ENCODE results near the gene GLIS1. TPM values are rescaled to one million over a fixed set of nuclear protein-coding genes. Genes with fewer than 3 reads are reported as not detected.
"Not testable (repeated sequence)": the region's sequence is repeated elsewhere in the genome, so short reads cannot be mapped to it uniquely, and the experiment has no call there.

Gene GLIS1
- total RNA-seq, 1 experiment from 2014 or later, result 0.42 TPM

DNA sequence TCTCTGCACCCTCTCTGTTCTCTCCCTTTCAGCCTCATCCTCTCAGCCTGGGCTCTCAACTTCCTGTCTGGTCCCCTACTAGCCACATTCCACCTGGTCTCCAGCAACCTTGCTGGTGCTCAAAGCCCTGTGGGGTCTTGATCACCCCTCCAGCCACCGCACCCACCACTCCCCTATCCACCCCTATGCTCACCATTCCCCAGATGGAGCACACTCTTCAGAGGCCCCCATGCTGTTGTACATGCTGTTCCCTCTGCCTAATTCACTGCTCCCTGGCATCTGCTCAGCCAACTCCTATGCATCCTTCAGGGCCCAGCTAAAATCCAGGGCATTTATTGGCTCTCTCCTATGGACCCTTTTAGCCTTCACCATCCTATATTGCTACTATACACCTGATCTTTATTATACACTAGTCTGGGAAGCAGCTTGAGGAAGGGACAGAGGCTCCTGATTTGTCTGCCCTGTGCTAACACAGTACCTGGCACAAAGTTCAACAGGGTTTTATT lies 81.0 kb downstream of the GLIS1 start:
- Histone ChIP-seq H3K4me3 (ENCODE audit: insufficient read depth, low read depth, low read length) (no peak overlapping the region), H3K27me3 (ENCODE audit: control insufficient read depth, insufficient read depth, low read length) (no peaks in the 10 kb centered on the region), H3K36me3 (replicated peaks; ENCODE audit: control insufficient read depth, insufficient read depth, low read length) (no peaks in the 10 kb centered on the region)
- DNase-seq, result no peak

DNA sequence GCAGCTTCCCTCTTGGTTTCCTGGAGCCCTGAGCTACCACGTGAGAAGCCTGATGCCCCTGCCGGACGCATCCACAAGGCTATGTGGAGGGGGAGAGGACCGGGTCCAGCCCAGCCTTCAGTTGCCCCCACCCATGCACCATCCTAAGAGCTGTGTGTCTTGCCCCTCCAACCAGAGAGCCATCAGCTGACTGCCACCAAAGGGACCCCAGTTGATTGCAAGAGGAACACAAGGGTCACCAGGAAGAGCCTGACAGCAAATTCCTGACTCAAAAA lies 81.5 kb downstream of the GLIS1 start:
- H3K4me3 ChIP-seq (ENCODE audit: insufficient read depth, low read depth, low read length), result no peak overlapping the region
- H3K27me3 ChIP-seq (ENCODE audit: control insufficient read depth, insufficient read depth, low read length), result no peaks in the 10 kb centered on the region
- no peak for DNase-seq
- H3K36me3 ChIP-seq (replicated peaks; ENCODE audit: control insufficient read depth, insufficient read depth, low read length), result no peaks in the 10 kb centered on the region

DNA sequence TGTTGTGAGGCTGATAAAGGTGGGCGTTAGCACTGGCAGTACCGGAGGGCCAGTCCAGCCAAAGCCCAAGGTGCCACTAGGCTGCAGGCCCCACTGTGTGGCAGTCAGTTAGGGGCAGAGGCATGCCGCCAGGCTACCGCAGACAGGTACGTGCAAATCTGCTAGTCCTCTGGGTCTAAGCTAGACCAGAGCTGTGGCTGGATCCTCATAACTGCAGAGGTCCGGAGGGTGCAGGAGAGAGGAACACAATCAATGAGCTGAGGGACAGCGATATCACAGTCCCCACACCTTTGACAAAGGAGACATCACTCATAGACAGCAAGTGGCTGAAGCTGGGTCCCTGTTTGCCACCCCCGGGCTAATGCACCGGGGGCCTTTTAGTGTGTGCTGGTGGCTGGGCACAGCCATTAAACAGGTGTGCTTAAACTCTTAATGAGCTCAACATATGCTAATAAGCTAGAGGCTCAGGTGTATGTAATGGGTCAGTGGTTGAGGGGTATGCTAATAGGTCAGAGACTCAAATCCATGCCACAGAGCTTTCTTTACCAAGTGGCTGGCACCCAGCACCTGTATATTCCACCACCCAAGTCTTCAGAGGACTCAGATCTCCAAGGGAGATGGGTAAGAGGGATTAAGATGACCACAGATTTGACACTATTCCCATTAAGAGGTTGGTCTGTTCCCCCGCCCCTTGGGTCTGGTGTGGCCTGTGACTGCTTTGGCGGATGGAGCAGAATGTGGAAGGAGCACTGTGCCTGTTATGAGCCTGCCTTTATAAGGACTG lies 82.0 kb downstream of the GLIS1 start:
- Histone ChIP-seq H3K27me3 (ENCODE audit: control insufficient read depth, insufficient read depth, low read length) (no peaks in the 10 kb centered on the region; the same call in 1 of the 2 replicates), H3K4me3 (ENCODE audit: insufficient read depth, low read depth, low read length) (no peak overlapping the region), H3K36me3 (replicated peaks; ENCODE audit: control insufficient read depth, insufficient read depth, low read length) (no peaks in the 10 kb centered on the region)
- DNase-seq, result no peak

DNA sequence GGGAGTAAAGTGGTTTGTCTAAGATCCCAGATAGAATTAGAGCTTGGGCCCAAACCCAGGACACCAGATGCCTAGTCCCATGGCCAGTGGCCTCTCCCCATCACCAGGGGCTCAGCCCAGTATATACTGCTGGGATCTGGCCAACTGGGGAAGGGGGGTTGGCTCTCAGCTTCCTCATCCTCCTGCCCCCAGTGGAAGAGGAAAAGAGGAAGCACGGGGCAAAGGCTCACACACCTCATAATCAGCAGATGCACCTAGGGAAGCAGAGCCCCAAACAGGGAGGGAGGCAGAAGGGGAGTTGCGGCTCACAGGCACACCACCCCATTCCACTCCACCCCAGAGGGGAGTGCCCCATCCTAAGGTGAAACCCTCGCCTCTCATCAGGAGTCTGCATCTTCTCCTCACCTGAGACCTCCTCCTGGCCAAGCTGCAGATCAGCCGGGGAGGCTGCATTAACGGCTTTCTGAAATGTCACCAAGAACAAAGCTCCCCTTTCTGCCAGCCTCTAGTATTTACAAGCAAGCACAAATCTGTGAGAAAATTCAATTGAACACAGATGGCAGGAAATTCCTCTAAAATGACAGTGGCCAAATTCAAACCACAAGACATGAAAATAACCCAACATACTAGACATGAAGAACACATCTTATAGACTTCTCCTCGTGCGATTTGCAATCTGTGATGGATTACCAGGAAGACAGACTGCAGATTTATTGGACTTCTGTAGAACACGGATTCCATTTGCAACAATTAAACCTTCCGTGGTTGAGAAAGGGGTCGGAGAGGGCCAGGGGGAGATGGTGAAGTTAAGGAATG lies 82.8 kb downstream of the GLIS1 start:
- no peaks in the 10 kb centered on the region for H3K36me3 ChIP-seq (replicated peaks; ENCODE audit: control insufficient read depth, insufficient read depth, low read length)
- no peaks in the 10 kb centered on the region; the same call in 1 of the 2 replicates for H3K27me3 ChIP-seq (ENCODE audit: control insufficient read depth, insufficient read depth, low read length)
- no peak for DNase-seq
- no peak overlapping the region for H3K4me3 ChIP-seq (ENCODE audit: insufficient read depth, low read depth, low read length)

DNA sequence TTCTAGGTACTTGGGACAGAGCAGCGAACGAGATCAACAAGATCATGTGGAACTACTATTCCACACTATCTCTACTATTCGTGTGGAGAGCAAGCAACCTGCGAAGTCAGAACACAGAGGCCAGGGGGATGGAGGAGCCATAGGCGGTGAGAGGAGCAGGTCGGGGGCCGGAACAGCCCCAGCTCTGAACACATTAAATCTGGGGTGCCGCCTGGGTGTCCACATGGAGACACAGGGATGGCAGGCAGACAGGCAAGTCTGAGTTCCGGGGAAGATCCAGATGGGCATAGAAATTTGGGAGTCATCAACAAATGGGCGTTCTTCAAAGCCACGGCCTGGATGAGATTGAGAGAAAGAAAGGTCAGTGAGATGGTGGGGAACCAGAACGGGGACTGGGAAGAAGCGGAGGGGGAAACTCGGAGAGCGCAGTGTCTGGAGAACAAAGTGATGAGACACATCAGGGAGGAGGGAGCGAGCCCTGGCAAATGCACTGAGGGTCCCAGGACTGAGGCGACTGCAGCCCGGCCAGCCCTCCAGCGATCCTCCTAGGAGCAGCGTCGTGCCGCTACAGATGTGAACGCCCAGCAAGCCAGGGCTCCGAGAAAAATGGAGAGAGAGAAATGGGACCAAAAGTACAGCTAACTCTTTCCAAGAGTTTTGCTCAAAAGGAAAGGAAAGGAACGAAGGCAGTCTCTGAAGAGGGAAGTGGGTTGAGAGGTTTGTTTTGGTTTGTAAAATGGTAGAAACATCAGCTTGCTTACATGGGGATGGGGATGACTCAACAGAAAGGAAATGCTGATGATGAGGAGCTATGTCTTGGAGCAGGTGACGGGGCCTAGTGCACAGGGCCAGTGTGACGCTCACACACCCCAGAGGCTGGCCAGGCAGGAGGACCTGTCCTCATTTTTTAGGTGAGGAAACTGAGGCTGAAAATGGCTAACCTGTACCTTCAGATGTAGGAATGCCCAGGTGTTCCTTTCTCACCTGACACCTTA lies 84.5 kb downstream of the GLIS1 start:
- no peaks in the 10 kb centered on the region; the same call in 1 of the 2 replicates for H3K27me3 ChIP-seq (ENCODE audit: control insufficient read depth, insufficient read depth, low read length)
- peak; percentile 43 for DNase-seq
- no peak overlapping the region for H3K4me3 ChIP-seq (ENCODE audit: insufficient read depth, low read depth, low read length)
- H3K36me3 ChIP-seq (replicated peaks; ENCODE audit: control insufficient read depth, insufficient read depth, low read length), result no peaks in the 10 kb centered on the region

DNA sequence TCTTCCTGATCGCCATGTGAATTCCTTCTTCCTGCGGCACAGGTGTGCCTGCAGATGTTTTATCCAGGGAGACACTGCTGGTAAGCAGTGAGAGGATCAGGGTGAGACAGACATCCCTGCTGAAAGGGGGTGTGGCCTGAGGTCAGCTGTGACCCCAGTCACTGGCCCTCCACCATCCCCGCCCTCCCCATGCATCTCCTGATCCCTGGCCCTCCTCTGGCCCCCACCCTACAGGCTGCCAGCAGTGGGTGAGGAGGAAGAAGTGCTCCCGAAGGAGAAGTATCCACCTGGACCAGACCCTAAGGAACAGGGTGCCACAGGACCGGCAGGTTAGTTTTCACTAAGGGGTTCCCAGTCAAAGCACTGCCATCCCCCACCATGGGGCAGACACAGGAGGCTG lies 85.3 kb downstream of the GLIS1 start:
- Histone ChIP-seq H3K36me3 (replicated peaks; ENCODE audit: control insufficient read depth, insufficient read depth, low read length) (no peaks in the 10 kb centered on the region), H3K4me3 (ENCODE audit: insufficient read depth, low read depth, low read length) (no peak overlapping the region), H3K27me3 (ENCODE audit: control insufficient read depth, insufficient read depth, low read length) (no peaks in the 10 kb centered on the region; the same call in 1 of the 2 replicates)
- DNase-seq, result peak; percentile 60

DNA sequence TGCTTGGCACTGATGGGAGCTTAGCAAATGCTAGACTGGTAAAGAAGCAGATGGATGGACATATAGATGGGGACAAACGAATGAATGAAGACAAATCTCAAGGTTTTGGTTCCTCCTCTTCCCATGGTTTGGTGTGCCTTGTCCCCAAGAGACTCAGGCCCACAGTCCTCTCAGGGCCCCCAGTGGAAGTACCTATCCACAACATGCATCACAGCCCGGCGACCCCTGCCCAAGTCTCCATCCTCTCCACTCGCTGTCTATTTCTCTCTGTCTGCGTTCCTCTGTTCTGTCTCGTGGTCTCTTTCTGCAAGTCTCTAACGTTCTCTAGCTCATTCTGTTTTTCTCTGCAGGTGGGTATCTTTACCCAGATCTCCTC lies 85.8 kb downstream of the GLIS1 start:
- H3K36me3 ChIP-seq (replicated peaks; ENCODE audit: control insufficient read depth, insufficient read depth, low read length), result no peaks in the 10 kb centered on the region
- no peak overlapping the region for H3K4me3 ChIP-seq (ENCODE audit: insufficient read depth, low read depth, low read length)
- H3K27me3 ChIP-seq (ENCODE audit: control insufficient read depth, insufficient read depth, low read length), result no peaks in the 10 kb centered on the region; the same call in 1 of the 2 replicates
- peak; percentile 43 for DNase-seq

DNA sequence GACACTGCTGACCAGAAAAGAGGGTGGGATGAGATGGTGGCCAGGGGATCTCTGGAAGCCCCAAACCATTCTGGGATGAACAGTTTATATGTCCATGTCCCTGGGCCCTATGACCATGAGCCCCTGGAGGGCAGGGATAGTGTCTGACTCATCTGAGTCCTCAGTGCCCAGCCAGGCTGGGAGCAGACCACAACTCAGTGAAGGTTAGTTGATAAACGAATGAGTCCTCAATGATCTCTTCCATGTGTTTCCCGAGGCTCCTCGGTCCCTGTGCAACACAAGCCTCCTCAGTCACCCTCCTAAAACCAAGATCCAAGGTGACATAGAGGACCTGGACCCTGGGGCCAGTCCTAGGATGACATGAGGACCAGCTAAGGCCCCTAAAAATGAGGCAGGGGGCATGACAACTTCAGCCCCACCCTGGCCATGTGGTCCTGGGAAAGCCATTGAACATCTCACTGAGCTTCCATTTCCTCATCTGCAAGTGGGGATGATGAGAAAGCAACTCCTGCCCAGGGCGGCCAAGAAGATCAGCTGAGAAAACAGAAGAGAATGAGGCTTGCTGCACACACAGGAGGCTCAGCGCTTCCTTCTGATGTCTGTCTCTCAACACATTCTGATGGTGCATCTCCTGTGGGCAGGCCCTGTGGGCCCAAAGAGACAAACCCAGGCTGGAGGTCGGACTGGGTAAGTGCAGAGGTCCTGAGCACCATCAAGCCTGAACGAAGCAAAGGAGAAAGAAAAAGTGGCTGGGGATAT lies 86.3 kb downstream of the GLIS1 start:
- Histone ChIP-seq H3K36me3 (replicated peaks; ENCODE audit: control insufficient read depth, insufficient read depth, low read length) (no peaks in the 10 kb centered on the region), H3K4me3 (ENCODE audit: insufficient read depth, low read depth, low read length) (no peak overlapping the region), H3K27me3 (ENCODE audit: control insufficient read depth, insufficient read depth, low read length) (no peaks in the 10 kb centered on the region; the same call in 1 of the 2 replicates)
- DNase-seq, result no peak

DNA sequence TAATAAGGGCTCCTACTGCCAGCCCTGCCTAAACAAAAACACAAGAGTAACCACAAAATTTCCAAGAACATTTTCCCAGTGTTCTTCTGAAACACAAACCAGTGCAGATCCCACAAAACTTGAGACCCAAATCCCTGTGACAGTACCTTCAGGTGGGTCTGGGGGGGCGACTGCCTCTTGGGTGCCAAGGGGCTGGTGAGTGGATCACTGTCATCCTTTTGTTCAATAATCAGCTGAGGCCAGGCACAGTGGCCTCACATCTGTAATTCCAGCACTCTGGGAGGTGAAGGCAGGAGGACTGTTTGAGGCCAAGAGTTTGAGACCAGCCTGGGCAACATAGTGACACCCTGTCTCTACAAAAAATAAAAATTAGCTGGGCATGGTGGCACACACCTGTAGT lies 87.6 kb downstream of the GLIS1 start:
- no peaks in the 10 kb centered on the region for H3K36me3 ChIP-seq (replicated peaks; ENCODE audit: control insufficient read depth, insufficient read depth, low read length)
- H3K4me3 ChIP-seq (ENCODE audit: insufficient read depth, low read depth, low read length), result no peak overlapping the region
- no peak for DNase-seq
- H3K27me3 ChIP-seq (ENCODE audit: control insufficient read depth, insufficient read depth, low read length), result no peaks in the 10 kb centered on the region; the same call in 1 of the 2 replicates

DNA sequence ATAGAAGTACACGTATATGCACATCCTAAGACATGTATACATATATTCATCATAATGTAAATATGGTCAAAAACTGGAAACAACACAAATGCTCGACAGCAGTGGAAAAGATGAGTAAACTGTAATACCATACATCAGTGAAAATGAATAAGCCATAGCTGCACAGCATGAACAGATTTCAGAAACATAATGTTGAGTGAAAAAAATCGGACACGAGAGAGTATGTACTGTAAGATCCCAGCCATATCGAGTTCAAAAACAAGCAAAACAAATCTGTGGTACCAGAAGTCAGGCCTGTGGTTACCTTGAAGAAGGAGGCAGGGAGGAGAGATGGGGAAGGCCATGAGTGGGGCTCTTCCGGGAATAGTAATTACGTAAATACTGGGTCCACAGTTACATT lies 90.4 kb downstream of the GLIS1 start:
- H3K27me3 ChIP-seq (ENCODE audit: control insufficient read depth, insufficient read depth, low read length), result no peaks in the 10 kb centered on the region; the same call in 1 of the 2 replicates
- DNase-seq, result no peak
- H3K36me3 ChIP-seq (replicated peaks; ENCODE audit: control insufficient read depth, insufficient read depth, low read length), result no peaks in the 10 kb centered on the region
- no peak overlapping the region for H3K4me3 ChIP-seq (ENCODE audit: insufficient read depth, low read depth, low read length)

DNA sequence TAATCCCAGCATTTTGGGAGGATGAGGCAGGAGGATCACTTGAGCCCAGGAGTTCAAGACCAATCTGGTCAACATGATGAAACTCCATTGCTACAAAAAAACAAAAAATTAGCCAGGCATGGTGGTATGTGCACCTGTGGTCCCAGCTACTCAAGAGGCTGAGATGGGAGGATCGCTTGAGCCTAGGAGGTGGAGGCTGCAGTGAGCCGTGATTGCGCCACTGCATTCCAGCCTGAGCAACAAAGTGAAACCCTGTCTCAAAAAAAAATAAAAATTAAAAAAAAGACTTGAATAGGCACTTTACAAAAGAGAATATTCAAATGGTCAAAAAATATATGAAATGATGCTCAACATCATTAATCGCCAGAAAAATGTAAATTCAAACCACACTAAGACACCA lies 91.0 kb downstream of the GLIS1 start:
- not testable (repeated sequence) for H3K4me3 ChIP-seq (ENCODE audit: insufficient read depth, low read depth, low read length); H3K27me3 ChIP-seq (ENCODE audit: control insufficient read depth, insufficient read depth, low read length); DNase-seq; H3K36me3 ChIP-seq (replicated peaks; ENCODE audit: control insufficient read depth, insufficient read depth, low read length)

DNA sequence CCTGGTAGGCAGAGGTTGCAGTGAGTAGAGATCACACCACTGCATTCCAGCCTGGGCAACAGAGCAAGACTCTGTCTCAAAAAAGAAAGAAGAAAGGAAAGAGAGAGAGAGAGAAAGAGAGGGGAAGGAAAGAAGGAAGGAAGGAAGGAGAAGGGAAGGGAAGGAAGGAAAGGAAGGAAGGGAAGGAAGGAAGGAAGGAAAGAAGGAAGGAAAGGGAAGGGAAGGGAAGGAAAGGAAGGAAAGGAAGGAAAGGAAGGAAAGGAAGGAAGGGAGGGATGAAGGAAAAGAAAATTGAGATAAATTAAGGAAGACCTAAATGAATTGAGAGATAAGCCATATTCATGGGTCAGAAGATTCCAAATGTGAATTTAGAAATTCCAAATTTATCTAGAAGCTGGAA lies 92.2 kb downstream of the GLIS1 start:
- Histone ChIP-seq H3K36me3 (replicated peaks; ENCODE audit: control insufficient read depth, insufficient read depth, low read length) (no peaks in the 10 kb centered on the region), H3K27me3 (ENCODE audit: control insufficient read depth, insufficient read depth, low read length) (no peaks in the 10 kb centered on the region), H3K4me3 (ENCODE audit: insufficient read depth, low read depth, low read length) (no peak overlapping the region)
- DNase-seq, result no peak

DNA sequence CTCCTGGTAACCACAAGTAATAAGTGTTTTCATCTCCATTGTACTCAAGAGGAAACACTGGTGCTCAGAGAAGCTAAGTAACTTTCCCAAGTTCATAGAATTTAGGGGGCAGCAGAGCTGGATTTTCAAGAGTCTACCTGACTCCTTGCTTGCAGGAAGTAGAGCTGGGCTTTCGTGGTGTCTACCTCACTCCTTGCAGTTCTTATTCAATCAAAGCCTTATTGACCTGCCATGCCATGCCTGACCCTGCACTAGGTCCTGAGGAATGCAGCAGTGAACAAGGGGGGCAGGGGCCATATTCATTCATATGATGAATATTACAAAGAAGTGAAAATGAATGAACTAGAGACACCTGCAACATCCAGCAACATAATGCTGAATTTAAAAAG lies 93.3 kb downstream of the GLIS1 start:
- peak; percentile 15 for DNase-seq

More for the DNA sequence above, 93.3 kb downstream of the GLIS1 start:
- Histone ChIP-seq H3K4me3 (ENCODE audit: insufficient read depth, low read depth, low read length) (no peak overlapping the region), H3K36me3 (replicated peaks; ENCODE audit: control insufficient read depth, insufficient read depth, low read length) (no peaks in the 10 kb centered on the region), H3K27me3 (ENCODE audit: control insufficient read depth, insufficient read depth, low read length) (no peaks in the 10 kb centered on the region)

Data from H7 (cell line).